ENCODE data around the gene HNRNPDL. TPM values are rescaled to one million over a fixed set of nuclear protein-coding genes. Genes with fewer than 3 reads are reported as not detected.

Gene HNRNPDL
- total and polyA plus RNA-seq, 2 of the 13 experiments (the other 11 are each of a cell fraction or from before 2014, with no cell fraction given): 167 to 414 TPM

DNA sequence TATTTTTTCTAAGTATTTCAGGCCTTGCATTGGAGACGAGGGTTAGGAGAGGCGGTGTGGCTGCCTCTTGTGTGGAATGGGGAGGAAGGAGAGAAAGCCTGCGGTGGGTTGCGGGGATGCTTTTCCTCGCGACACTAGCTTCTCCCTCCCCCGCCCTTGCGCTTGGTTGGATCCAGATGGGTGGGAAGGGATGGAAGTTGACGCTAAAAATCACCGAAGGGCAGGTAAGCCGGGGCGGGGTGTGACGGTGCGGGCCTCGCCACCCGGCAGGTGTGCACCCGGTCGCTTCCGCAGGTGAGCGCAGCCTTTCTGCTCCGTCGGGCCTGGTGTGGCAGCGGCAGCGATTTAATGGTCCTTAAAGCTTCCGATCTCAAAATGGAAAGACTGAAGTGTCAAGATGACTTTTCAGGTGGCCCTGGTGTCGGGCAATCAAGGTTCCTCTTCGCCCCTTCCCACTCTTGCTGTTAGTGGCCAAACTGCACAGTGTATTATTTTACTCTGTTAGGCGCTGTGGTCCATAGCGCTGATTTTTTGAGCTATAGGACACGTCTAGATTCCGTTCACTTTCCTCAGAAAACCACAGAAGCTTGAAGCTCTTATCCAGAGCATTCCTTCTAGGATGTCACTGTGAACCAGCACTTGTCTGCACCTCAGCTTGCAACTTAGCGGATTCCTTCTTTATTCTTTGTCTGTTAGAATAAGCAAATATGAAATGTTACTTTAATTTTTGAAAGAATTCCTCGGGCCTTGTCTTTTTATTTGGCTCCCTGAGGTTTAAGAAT, 893 bp upstream of the HNRNPDL start (continued):
- TF ChIP-seq ELF4 (CRISPR knock-in tag; IDR thresholded peaks at IDR 0.05; ENCODE audit: borderline replicate concordance) (0 out of 2 replicates have a peak, but pooled peaks have one; percentile 30), NRL (CRISPR knock-in tag; IDR thresholded peaks at IDR 0.05; ENCODE audit: borderline replicate concordance) (0 out of 2 replicates have a peak, but pooled peaks have one; percentile 5), ZKSCAN1 (IDR thresholded peaks at IDR 0.05; ENCODE audit: low read length) (no peak), ZFP1 (CRISPR knock-in tag; IDR thresholded peaks at IDR 0.05) (0 out of 2 replicates have a peak, but pooled peaks have one; percentile 9), ZNF263 (CRISPR knock-in tag; IDR thresholded peaks at IDR 0.05) (peak; percentile 61)

GRCh38 chr4:82429728-82430192, 502 bp downstream of the HNRNPDL start:
- H3K4me2 ChIP-seq (ENCODE audit: low read depth, low read length): peak overlapping the region; percentile 94
- ATAC-seq (peak; percentile 11), FAIRE-seq (no peak), DNase-seq (ENCODE audit: low spot score) (no peak)
- no peak overlapping the region for H2AFZ ChIP-seq (ENCODE audit: low read length)
- H3K4me3 ChIP-seq (replicated peaks in 1 of 3; ENCODE audit: insufficient read depth in 1 of 3, low read depth in 2 of 3, low read length in 3 of 3): peak overlapping the region; percentile 68 to 79 (median 76); a peak in 5 of 6 replicates
- H3K79me2 ChIP-seq (ENCODE audit: insufficient read depth, low read length): peaks cover 79% of the 10 kb centered on the region
- H3K27ac ChIP-seq (ENCODE audit: extremely low read length, insufficient read depth, low read length): peak overlapping the region; percentile 100
- H3K27me3 ChIP-seq (ENCODE audit: control insufficient read depth in 1 of 2, insufficient read depth in 2 of 2, low read length in 2 of 2): no peaks in the 10 kb centered on the region; a peak in 1 of 5 replicates
- intact Hi-C loops (cut with micrococcal nuclease; ENCODE audit: unreplicated experiment) (loop anchor here (1.0 to 10.0 kb wide), 2 partner anchors 55 to 145 kb away; no protein-coding TSS in a partner anchor), in situ Hi-C loops (cut with HindIII; ENCODE audit: extremely low pct_ligation_motif_present, low pct_unique_long_range_greater_than_20kb) (no loop called here)
- H4K20me1 ChIP-seq (ENCODE audit: insufficient read depth, low read length): peaks cover 47% of the 10 kb centered on the region
- WGBS (ENCODE audit: low lambda C conversion rate): 2% methylated on average over 11 of the region's 58 CpGs
- no TSS peak for BruUV-seq (replicated peaks)
- ChIA-PET CTCF (ENCODE audit: low intra/inter-chr PET ratio, low total read pairs) (no interaction called here), POLR2A (interaction anchor here (0.6 to 3.4 kb wide), 20 partner anchors 9 to 605 kb away, joined by 3 to 52 read pairs (median 4); partner anchors contain the start of genes COPS4, HNRNPD and THAP9)
- peaks cover 57% of the 10 kb centered on the region for H3K4me1 ChIP-seq (ENCODE audit: insufficient read depth, low read length)
- H3K9ac ChIP-seq (ENCODE audit: insufficient read depth, low read depth, low read length): peak overlapping the region; percentile 99
- no peaks in the 10 kb centered on the region for H3K9me3 ChIP-seq (ENCODE audit: low read length)
- peaks cover 4 to 33% of the 10 kb centered on the region in 2 experiments; a peak in 4 of 5 replicates for H3K36me3 ChIP-seq (replicated peaks in 1 of 2; ENCODE audit: control insufficient read depth in 1 of 2, insufficient read depth in 2 of 2, low read length in 2 of 2)
- no peak for TF ChIP-seq POLR2AphosphoS2 (IDR thresholded peaks at IDR 0.05; ENCODE audit: low read depth, low read length)
- TF ChIP-seq, protein P1, sequence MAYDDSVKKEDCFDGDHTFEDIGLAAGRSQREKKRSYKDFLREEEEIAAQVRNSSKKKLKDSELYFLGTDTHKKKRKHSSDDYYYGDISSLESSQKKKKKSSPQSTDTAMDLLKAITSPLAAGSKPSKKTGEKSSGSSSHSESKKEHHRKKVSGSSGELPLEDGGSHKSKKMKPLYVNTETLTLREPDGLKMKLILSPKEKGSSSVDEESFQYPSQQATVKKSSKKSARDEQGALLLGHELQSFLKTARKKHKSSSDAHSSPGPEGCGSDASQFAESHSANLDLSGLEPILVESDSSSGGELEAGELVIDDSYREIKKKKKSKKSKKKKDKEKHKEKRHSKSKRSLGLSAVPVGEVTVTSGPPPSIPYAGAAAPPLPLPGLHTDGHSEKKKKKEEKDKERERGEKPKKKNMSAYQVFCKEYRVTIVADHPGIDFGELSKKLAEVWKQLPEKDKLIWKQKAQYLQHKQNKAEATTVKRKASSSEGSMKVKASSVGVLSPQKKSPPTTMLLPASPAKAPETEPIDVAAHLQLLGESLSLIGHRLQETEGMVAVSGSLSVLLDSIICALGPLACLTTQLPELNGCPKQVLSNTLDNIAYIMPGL (CRISPR knock-in tag; IDR thresholded peaks at IDR 0.05; ENCODE audit: borderline replicate concordance in 1 of 2, low read depth in 1 of 2): peak in 1 of 2 experiments; percentile 16; a peak in 2 of 4 replicates
- TF ChIP-seq MTF1 (CRISPR knock-in tag; IDR thresholded peaks at IDR 0.05): no peak
- TF ChIP-seq ZNF124 (CRISPR knock-in tag; IDR thresholded peaks at IDR 0.05): no peak
- no peak for TF ChIP-seq ZNF101 (CRISPR knock-in tag; IDR thresholded peaks at IDR 0.05; ENCODE audit: borderline replicate concordance, low read depth)
- 0 out of 2 replicates have a peak, but pooled peaks have one; percentile 13 for TF ChIP-seq ZFP37 (CRISPR knock-in tag; IDR thresholded peaks at IDR 0.05; ENCODE audit: borderline replicate concordance)
- no peak for TF ChIP-seq KLF13 (CRISPR knock-in tag; IDR thresholded peaks at IDR 0.05)
- no peak for TF ChIP-seq ZNF792 (CRISPR knock-in tag; IDR thresholded peaks at IDR 0.05)
- TF ChIP-seq CENPT (CRISPR knock-in tag; IDR thresholded peaks at IDR 0.05; ENCODE audit: low read depth): peak; percentile 24; the same call in 1 of the 2 replicates
- TF ChIP-seq MAX (IDR thresholded peaks at IDR 0.05): no peak
- TF ChIP-seq ZNF431 (CRISPR knock-in tag; IDR thresholded peaks at IDR 0.05; ENCODE audit: borderline replicate concordance, low read depth): peak; percentile 17; the same call in 1 of the 2 replicates
